Endothelial cell of umbilical vein (primary cell): Measurements from ENCODE around the gene CTXND1. TPM values are rescaled to one million over a fixed set of nuclear protein-coding genes. Genes with fewer than 3 reads are reported as not detected.

Source experiments
- BruUV-seq: library from RNA; stranded (reverse); fragments of 400-500 nt; replicated peaks from 2 replicates; lab custom pipeline; 2021; lab: Mats Ljungman, UMichigan
- CTCF ChIA-PET: fragments of 300-600, 350-600 bp; sonication (Branson Sonifier 250); formaldehyde crosslinking; loops from one replicate; lab custom pipeline; 2021; ENCODE audit warnings: antibody characterized with exemption, inconsistent platforms; lab: Charles Lee
- POLR2A ChIA-PET: fragments of 300-600, 350-600 bp; sonication (Branson Sonifier 250); formaldehyde crosslinking; loops from one replicate; lab custom pipeline; 2021; ENCODE audit warnings: antibody characterized with exemption, inconsistent platforms; lab: Charles Lee
- DNase-seq: peaks from one replicate; pipeline ENCODE4 v3.0.0-alpha.2; 2011; ENCODE audit warnings: low read depth, low spot score
- FAIRE-seq: peaks from 2 replicates; lab custom pipeline; 2011; peaks lifted over from hg19 to GRCh38; lab: Jason Lieb, UNC
- H2AFZ ChIP-seq: 2 replicates; pipeline ENCODE4 v1.6.0; 2012; ENCODE audit warnings: low read depth, low read length, control low read depth, inconsistent platforms
- H3K27ac ChIP-seq: 2 replicates; pipeline ENCODE4 v1.5.1; 2011; ENCODE audit warnings: low read depth, mild to moderate bottlenecking, control low read depth, low read length, moderate library complexity; ENCODE audit not compliant: insufficient read depth
- H3K27me3 ChIP-seq, 2 experiments: 2 replicates each; pipeline versions ENCODE4 v1.6.0 to v1.6.1; 2011; ENCODE audit warnings: low read length in 2 of 2, mixed read lengths in 1 of 2; ENCODE audit not compliant: control insufficient read depth in 2 of 2, insufficient read depth in 2 of 2
- H3K36me3 ChIP-seq, 2 experiments: 2 replicates in 1 of 2; 3 replicates in 1 of 2; pipeline ENCODE4 v1.5.1; 2011; ENCODE audit warnings: low read length in 2 of 2, mild to moderate bottlenecking in 1 of 2, moderate library complexity in 1 of 2; ENCODE audit not compliant: control insufficient read depth in 2 of 2, insufficient read depth in 2 of 2; ENCODE audit errors: extremely low read depth in 1 of 2
- H3K4me1 ChIP-seq: 3 replicates; pipeline ENCODE4 v1.5.1; 2011; ENCODE audit warnings: mild to moderate bottlenecking, low read length; ENCODE audit not compliant: control insufficient read depth, insufficient read depth; ENCODE audit errors: extremely low read depth
- H3K4me2 ChIP-seq: 2 replicates; pipeline ENCODE4 v1.6.1; 2011; ENCODE audit warnings: low read length, control low read depth, mixed read lengths; ENCODE audit not compliant: insufficient read depth
- H3K4me3 ChIP-seq, 3 experiments: fragments of 200-600 bp in 1 of 3; sonication (generic), shearing (Covaris generic) in 1 of 3; replicated peaks in 1 of 3; 2 replicates each; pipeline ENCODE4 v1.5.1; 2011 to 2016; ENCODE audit warnings: control low read depth in 3 of 3, low read length in 3 of 3, mild to moderate bottlenecking in 2 of 3, inconsistent platforms in 1 of 3, low read depth in 1 of 3, moderate library complexity in 1 of 3; ENCODE audit not compliant: insufficient read depth in 1 of 3
- H3K79me2 ChIP-seq: 2 replicates; pipeline ENCODE4 v1.6.0; 2012; ENCODE audit warnings: low read length, inconsistent platforms; ENCODE audit not compliant: control insufficient read depth, insufficient read depth
- H3K9ac ChIP-seq: replicated peaks from 2 replicates; pipeline ENCODE3; 2011; ENCODE audit warnings: low read length, control low read depth; ENCODE audit not compliant: insufficient read depth; ENCODE audit errors: extremely low read depth
- H3K9me1 ChIP-seq: replicated peaks from 3 replicates; pipeline ENCODE4 v1.6.0; 2011; ENCODE audit warnings: mild to moderate bottlenecking, low read length; ENCODE audit not compliant: control insufficient read depth, insufficient read depth; ENCODE audit errors: extremely low read depth
- H3K9me3 ChIP-seq: replicated peaks from 2 replicates; pipeline ENCODE4 v1.5.1; 2012; ENCODE audit warnings: low read length, inconsistent platforms; ENCODE audit not compliant: control insufficient read depth, insufficient read depth
- H4K20me1 ChIP-seq: replicated peaks from 2 replicates; pipeline ENCODE3; 2011; ENCODE audit warnings: mild to moderate bottlenecking, low read length; ENCODE audit not compliant: control insufficient read depth, insufficient read depth; ENCODE audit errors: extremely low read depth
- CTCF ChIP-seq, 2 donors: IDR thresholded peaks; 1 replicate in 1 of 2; 2 replicates in 1 of 2; pipeline ENCODE4 v1.5.1; 2011; ENCODE audit warnings: low read length in 2 of 2, mild to moderate bottlenecking in 2 of 2, moderate library complexity in 2 of 2, control low read depth in 1 of 2, inconsistent platforms in 1 of 2, low read depth in 1 of 2; ENCODE audit not compliant: insufficient read depth in 1 of 2; ENCODE audit errors: extremely low read depth in 1 of 2
- EZH2 ChIP-seq: IDR thresholded peaks from 2 replicates; pipeline ENCODE4 v1.6.1; 2012; ENCODE audit warnings: borderline replicate concordance, low read depth, mild to moderate bottlenecking, moderate library complexity, low read length, inconsistent platforms; ENCODE audit not compliant: severe bottlenecking
- FOS ChIP-seq: IDR thresholded peaks from 2 replicates; pipeline ENCODE4 v1.6.1; 2011; ENCODE audit warnings: mild to moderate bottlenecking, low read length, moderate library complexity, borderline replicate concordance; ENCODE audit not compliant: insufficient read depth
- GATA2 ChIP-seq: IDR thresholded peaks from 2 replicates; pipeline ENCODE4 v1.7.0; 2011; ENCODE audit warnings: low read depth, mild to moderate bottlenecking, moderate library complexity, mixed read lengths, low read length; ENCODE audit not compliant: insufficient read length, insufficient read depth
- JUN ChIP-seq: IDR thresholded peaks from 2 replicates; pipeline ENCODE4 v1.6.1; 2011; ENCODE audit warnings: borderline replicate concordance, low read depth; ENCODE audit not compliant: insufficient read length, insufficient read depth
- MAX ChIP-seq: IDR thresholded peaks from 2 replicates; pipeline ENCODE4 v1.6.1; 2011; ENCODE audit not compliant: insufficient read depth, insufficient read length
- MYC ChIP-seq: IDR thresholded peaks from one replicate; pipeline ENCODE4 v1.6.1; 2011; ENCODE audit warnings: mild to moderate bottlenecking, low read depth, low read length
- POLR2A ChIP-seq: IDR thresholded peaks from 2 replicates; pipeline ENCODE4 v1.6.1; 2012; ENCODE audit warnings: low read depth, mild to moderate bottlenecking, control low read depth, low read length
- POLR2AphosphoS5 ChIP-seq: IDR thresholded peaks from 2 replicates; pipeline ENCODE4 v1.6.1; 2012; ENCODE audit warnings: low read depth, mild to moderate bottlenecking, control low read depth, low read length, moderate library complexity; ENCODE audit not compliant: insufficient read depth
- dilution Hi-C: fragments of 300-500 bp; cut with MboI; formaldehyde crosslinking; loops from one replicate; pipeline ENCODE4 v1.15.0; 2019; ENCODE audit warnings: low sequenced_read_pairs; ENCODE audit not compliant: extremely low pct_ligation_motif_present
- intact Hi-C: fragments of 100-400 bp; cut with micrococcal nuclease; formaldehyde crosslinking; loops from one replicate; pipeline ENCODE4 v1.10.0; 2022
- polyA plus RNA-seq, 4 experiments: library from polyadenylated mRNA; depleted of rRNA in 3 of 4; stranded (reverse) in 3 of 4; unstranded in 1 of 4; fragments of >200 nt; gene quantifications; 2 replicates each; pipeline versions ENCODE4 v1.2.1 to v1.2.3, GENCODE V29; 2011 to 2012; ENCODE audit warnings: missing spikeins in 1 of 4
- total RNA-seq: library from RNA; stranded (reverse); gene quantifications from 2 replicates; pipeline ENCODE4 v1.2.3, GENCODE V29; 2021

Gene CTXND1
- total and polyA plus RNA-seq, 2 donors (not counting 3 experiments of a cell fraction or from before 2014, with no cell fraction given): not detected

- Histone ChIP-seq H3K27me3 (no peaks in the 10 kb centered on the region), H3K4me3 (no peak overlapping the region), H3K79me2 (no peaks in the 10 kb centered on the region), H3K27ac (no peak overlapping the region), H3K9ac (no peak overlapping the region), H3K36me3 (no peaks in the 10 kb centered on the region), H3K9me3 (no peaks in the 10 kb centered on the region), H3K4me2 (no peak overlapping the region), H2AFZ (no peak overlapping the region), H3K9me1 (no peaks in the 10 kb centered on the region), H4K20me1 (no peaks in the 10 kb centered on the region), H3K4me1 (peaks cover 16% of the 10 kb centered on the region)
- TF ChIP-seq CTCF (IDR thresholded peaks at IDR 0.05; ENCODE audit: extremely low read depth in 1 of 2, insufficient read depth in 1 of 2, low read depth in 1 of 2, low read length in 2 of 2): no peak
- TF ChIP-seq POLR2A: no peak
- no peak for TF ChIP-seq GATA2
- TF ChIP-seq POLR2AphosphoS5: no peak
- TF ChIP-seq EZH2: no peak
- TF ChIP-seq MAX: no peak
- no peak for TF ChIP-seq JUN
- no peak for TF ChIP-seq FOS
- TF ChIP-seq MYC: no peak
- FAIRE-seq (no peak), DNase-seq (no peak)
- ChIA-PET CTCF (interaction anchor here (0.9 to 1.5 kb wide), 3 partner anchors 16 to 580 kb away, joined by 3 to 4 read pairs (median 3); no protein-coding TSS in a partner anchor), POLR2A (no interaction called here)
- intact Hi-C loops (loop anchor here (10.0 kb wide), 1 partner anchor 792 kb away; no protein-coding TSS in a partner anchor), dilution Hi-C loops (no loop called here)
- BruUV-seq: no TSS peak
Observed at GRCh38 chr15:80176443-80176842, 75.6 kb downstream of the CTXND1 start.
